ENCODE measurements around the gene BAIAP2. TPM values are rescaled to one million over a fixed set of nuclear protein-coding genes. Genes with fewer than 3 reads are reported as not detected.

BAIAP2 gene
- total and polyA plus RNA-seq, 2 of the 13 experiments (the other 11 are each of a cell fraction or from before 2014, with no cell fraction given) = 22.5 to 24.0 TPM

- TF ChIP-seq RFX3 (CRISPR knock-in tag; IDR thresholded peaks at IDR 0.05) (no peak), TRIM24 (CRISPR knock-in tag; IDR thresholded peaks at IDR 0.05) (no peak), HNF1B (CRISPR knock-in tag; IDR thresholded peaks at IDR 0.05) (no peak), ZNF891 (CRISPR knock-in tag; IDR thresholded peaks at IDR 0.05) (peak; percentile 67; the same call in 1 of the 2 replicates), ZNF468 (CRISPR knock-in tag; IDR thresholded peaks at IDR 0.05) (no peak), EZH2 (conservative IDR thresholded peaks at IDR 0.05; ENCODE audit: low read depth, low read length) (peak; percentile 66; the same call in 1 of the 2 replicates), ZNF224 (CRISPR knock-in tag; IDR thresholded peaks at IDR 0.05) (peak; percentile 78; the same call in 1 of the 2 replicates), TGIF2 (CRISPR knock-in tag; IDR thresholded peaks at IDR 0.05) (no peak), SIX1 (CRISPR knock-in tag; IDR thresholded peaks at IDR 0.05; ENCODE audit: borderline replicate concordance) (no peak), BHLHE40 (IDR thresholded peaks at IDR 0.05; ENCODE audit: low read length) (no peak), ZNF841 (CRISPR knock-in tag; IDR thresholded peaks at IDR 0.05; ENCODE audit: borderline replicate concordance) (no peak), SP1 (IDR thresholded peaks at IDR 0.05) (no peak), SP1 (CRISPR knock-in tag; IDR thresholded peaks at IDR 0.05) (0 out of 2 replicates have a peak, but pooled peaks have one; percentile 14), HNRNPUL1 (IDR thresholded peaks at IDR 0.05; ENCODE audit: low read depth, low read length) (no peak), ZNF263 (CRISPR knock-in tag; IDR thresholded peaks at IDR 0.05) (peak; percentile 36; the same call in 1 of the 2 replicates), BCL6 (CRISPR knock-in tag; IDR thresholded peaks at IDR 0.05) (0 out of 2 replicates have a peak, but pooled peaks have one; percentile 7), ZC3H4 (CRISPR knock-in tag; IDR thresholded peaks at IDR 0.05; ENCODE audit: borderline replicate concordance) (no peak), KLF16 (CRISPR knock-in tag; IDR thresholded peaks at IDR 0.05) (no peak; a peak in 1 of 4 replicates), LCORL (IDR thresholded peaks at IDR 0.05) (no peak), LCORL (CRISPR knock-in tag; IDR thresholded peaks at IDR 0.05) (no peak)
- TF ChIP-seq, protein P1, sequence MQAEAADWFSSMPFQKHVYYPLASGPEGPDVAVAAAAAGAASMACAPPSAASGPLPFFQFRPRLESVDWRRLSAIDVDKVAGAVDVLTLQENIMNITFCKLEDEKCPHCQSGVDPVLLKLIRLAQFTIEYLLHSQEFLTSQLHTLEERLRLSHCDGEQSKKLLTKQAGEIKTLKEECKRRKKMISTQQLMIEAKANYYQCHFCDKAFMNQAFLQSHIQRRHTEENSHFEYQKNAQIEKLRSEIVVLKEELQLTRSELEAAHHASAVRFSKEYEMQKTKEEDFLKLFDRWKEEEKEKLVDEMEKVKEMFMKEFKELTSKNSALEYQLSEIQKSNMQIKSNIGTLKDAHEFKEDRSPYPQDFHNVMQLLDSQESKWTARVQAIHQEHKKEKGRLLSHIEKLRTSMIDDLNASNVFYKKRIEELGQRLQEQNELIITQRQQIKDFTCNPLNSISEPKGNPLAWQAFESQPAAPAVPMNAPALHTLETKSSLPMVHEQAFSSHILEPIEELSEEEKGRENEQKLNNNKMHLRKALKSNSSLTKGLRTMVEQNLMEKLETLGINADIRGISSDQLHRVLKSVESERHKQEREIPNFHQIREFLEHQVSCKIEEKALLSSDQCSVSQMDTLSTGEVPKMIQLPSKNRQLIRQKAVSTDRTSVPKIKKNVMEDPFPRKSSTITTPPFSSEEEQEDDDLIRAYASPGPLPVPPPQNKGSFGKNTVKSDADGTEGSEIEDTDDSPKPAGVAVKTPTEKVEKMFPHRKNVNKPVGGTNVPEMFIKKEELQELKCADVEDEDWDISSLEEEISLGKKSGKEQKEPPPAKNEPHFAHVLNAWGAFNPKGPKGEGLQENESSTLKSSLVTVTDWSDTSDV (CRISPR knock-in tag; IDR thresholded peaks at IDR 0.05) = peak; percentile 86; the same call in 1 of the 2 replicates
- TF ChIP-seq, protein P2, sequence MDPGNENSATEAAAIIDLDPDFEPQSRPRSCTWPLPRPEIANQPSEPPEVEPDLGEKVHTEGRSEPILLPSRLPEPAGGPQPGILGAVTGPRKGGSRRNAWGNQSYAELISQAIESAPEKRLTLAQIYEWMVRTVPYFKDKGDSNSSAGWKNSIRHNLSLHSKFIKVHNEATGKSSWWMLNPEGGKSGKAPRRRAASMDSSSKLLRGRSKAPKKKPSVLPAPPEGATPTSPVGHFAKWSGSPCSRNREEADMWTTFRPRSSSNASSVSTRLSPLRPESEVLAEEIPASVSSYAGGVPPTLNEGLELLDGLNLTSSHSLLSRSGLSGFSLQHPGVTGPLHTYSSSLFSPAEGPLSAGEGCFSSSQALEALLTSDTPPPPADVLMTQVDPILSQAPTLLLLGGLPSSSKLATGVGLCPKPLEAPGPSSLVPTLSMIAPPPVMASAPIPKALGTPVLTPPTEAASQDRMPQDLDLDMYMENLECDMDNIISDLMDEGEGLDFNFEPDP (CRISPR knock-in tag; conservative IDR thresholded peaks at IDR 0.05) = no peak
- TF ChIP-seq, protein P3, sequence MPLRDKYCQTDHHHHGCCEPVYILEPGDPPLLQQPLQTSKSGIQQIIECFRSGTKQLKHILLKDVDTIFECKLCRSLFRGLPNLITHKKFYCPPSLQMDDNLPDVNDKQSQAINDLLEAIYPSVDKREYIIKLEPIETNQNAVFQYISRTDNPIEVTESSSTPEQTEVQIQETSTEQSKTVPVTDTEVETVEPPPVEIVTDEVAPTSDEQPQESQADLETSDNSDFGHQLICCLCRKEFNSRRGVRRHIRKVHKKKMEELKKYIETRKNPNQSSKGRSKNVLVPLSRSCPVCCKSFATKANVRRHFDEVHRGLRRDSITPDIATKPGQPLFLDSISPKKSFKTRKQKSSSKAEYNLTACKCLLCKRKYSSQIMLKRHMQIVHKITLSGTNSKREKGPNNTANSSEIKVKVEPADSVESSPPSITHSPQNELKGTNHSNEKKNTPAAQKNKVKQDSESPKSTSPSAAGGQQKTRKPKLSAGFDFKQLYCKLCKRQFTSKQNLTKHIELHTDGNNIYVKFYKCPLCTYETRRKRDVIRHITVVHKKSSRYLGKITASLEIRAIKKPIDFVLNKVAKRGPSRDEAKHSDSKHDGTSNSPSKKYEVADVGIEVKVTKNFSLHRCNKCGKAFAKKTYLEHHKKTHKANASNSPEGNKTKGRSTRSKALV (CRISPR knock-in tag; IDR thresholded peaks at IDR 0.05) = no peak
- TF ChIP-seq, protein P4, sequence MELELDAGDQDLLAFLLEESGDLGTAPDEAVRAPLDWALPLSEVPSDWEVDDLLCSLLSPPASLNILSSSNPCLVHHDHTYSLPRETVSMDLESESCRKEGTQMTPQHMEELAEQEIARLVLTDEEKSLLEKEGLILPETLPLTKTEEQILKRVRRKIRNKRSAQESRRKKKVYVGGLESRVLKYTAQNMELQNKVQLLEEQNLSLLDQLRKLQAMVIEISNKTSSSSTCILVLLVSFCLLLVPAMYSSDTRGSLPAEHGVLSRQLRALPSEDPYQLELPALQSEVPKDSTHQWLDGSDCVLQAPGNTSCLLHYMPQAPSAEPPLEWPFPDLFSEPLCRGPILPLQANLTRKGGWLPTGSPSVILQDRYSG (CRISPR knock-in tag; IDR thresholded peaks at IDR 0.05) = no peak
These were observed 47.0 kb upstream of the BAIAP2 start (continued) for GRCh38 chr17:80987941-80988461.
